Natural killer cell treated with Interleukin-12 subunit alpha and Interleukin-12 subunit beta and Interleukin-15 and Interleukin-18, amount 100 ng/mL, for 72 hours (primary cell): ENCODE measurements around the gene CELA3A. TPM values are rescaled to one million over a fixed set of nuclear protein-coding genes. Genes with fewer than 3 reads are reported as not detected.
A peak's percentile ranks its signal among the peaks of the same experiment; 100 is the strongest.
"Not testable (repeated sequence)": the region's sequence is repeated elsewhere in the genome, so short reads cannot be mapped to it uniquely, and the experiment has no call there.

ENCODE experiments used
- ATAC-seq, 2 donors: fragments of 150-1000 bp; cut with Tn5 transposase in 1 of 2; sonication (Bioruptor Pico), chemical (Tn5 transposase) in 1 of 2; 2 replicates each; pipeline ENCODE4 v1.10.0; 2021
- DNase-seq: peaks from one replicate; pipeline ENCODE4 v3.0.0; 2022; ENCODE audit warnings: low spot score
- H3K27ac Mint-ChIP-seq, 2 donors: 1 replicate in 1 of 2; 2 replicates in 1 of 2; pipeline ENCODE4 v1.8.0; 2022; ENCODE audit warnings: mixed read lengths in 2 of 2, mild to moderate bottlenecking in 1 of 2, moderate library complexity in 1 of 2
- H3K27me3 Mint-ChIP-seq, 2 donors: 1 replicate in 1 of 2; 2 replicates in 1 of 2; pipeline ENCODE4 v1.8.0; 2022; ENCODE audit warnings: mixed read lengths in 2 of 2
- H3K36me3 Mint-ChIP-seq: one replicate; pipeline ENCODE4 v1.8.0; 2022; ENCODE audit warnings: mixed read lengths
- H3K4me1 Mint-ChIP-seq, 2 donors: 1 replicate in 1 of 2; 2 replicates in 1 of 2; pipeline ENCODE4 v1.8.0; 2022; ENCODE audit warnings: low read depth in 2 of 2, mixed read lengths in 2 of 2, mild to moderate bottlenecking in 1 of 2
- H3K4me3 Mint-ChIP-seq: one replicate; pipeline ENCODE4 v1.8.0; 2022; ENCODE audit warnings: mixed read lengths
- H3K9me3 Mint-ChIP-seq: 2 replicates; pipeline ENCODE4 v1.8.0; 2022; ENCODE audit warnings: mixed read lengths
- total RNA-seq, 2 donors: library from RNA; stranded (reverse); gene quantifications; one replicate each; pipeline ENCODE4 v1.2.3, GENCODE V29; 2022

Gene CELA3A
- total RNA-seq, 2 donors from 2014 or later = not detected

- peak overlapping the region; percentile 87 for H3K4me3 Mint-ChIP-seq
These were observed 17.4 kb downstream of the CELA3A start for GRCh38 chr1:22018583-22019559.

GRCh38 chr1:22021061-22021460, 19.6 kb downstream of the CELA3A start:
- H3K4me3 Mint-ChIP-seq = no peak overlapping the region
- no peaks in the 10 kb centered on the region for H3K9me3 Mint-ChIP-seq
- no peaks in the 10 kb centered on the region for H3K36me3 Mint-ChIP-seq
- ATAC-seq (no peak), DNase-seq (no peak)
- no peak overlapping the region for H3K27ac Mint-ChIP-seq
- peaks cover 33 to 42% of the 10 kb centered on the region in 2 donors for H3K4me1 Mint-ChIP-seq
- H3K27me3 Mint-ChIP-seq = no peaks in the 10 kb centered on the region

More at GRCh38 chr1:22018583-22019559, 17.4 kb downstream of the CELA3A start:
- peaks cover 19 to 25% of the 10 kb centered on the region in 2 donors for H3K4me1 Mint-ChIP-seq
- H3K27me3 Mint-ChIP-seq = no peaks in the 10 kb centered on the region
- no peaks in the 10 kb centered on the region for H3K36me3 Mint-ChIP-seq
- H3K27ac Mint-ChIP-seq = peak overlapping the region; percentile 98 to 99
- no peaks in the 10 kb centered on the region for H3K9me3 Mint-ChIP-seq
- ATAC-seq (peak; percentile 96 to 99), DNase-seq (peak; percentile 70)

GRCh38 chr1:22024485-22025367, 23.3 kb downstream of the CELA3A start:
- peaks cover 37 to 42% of the 10 kb centered on the region in 2 donors for H3K4me1 Mint-ChIP-seq
- DNase-seq = peak; percentile 76

GRCh38 chr1:22025368-22026155, 24.1 kb downstream of the CELA3A start:
- ATAC-seq = peak; percentile 86 to 92

More at GRCh38 chr1:22024485-22025367, 23.3 kb downstream of the CELA3A start:
- ATAC-seq = peak; percentile 77 to 81
- Mint-ChIP-seq H3K27ac (peak overlapping the region; percentile 98 to 99), H3K9me3 (no peaks in the 10 kb centered on the region), H3K4me3 (peak overlapping the region; percentile 97), H3K36me3 (no peaks in the 10 kb centered on the region), H3K27me3 (no peaks in the 10 kb centered on the region)

GRCh38 chr1:22026924-22027289, 25.4 kb downstream of the CELA3A start:
- Mint-ChIP-seq H3K27me3 (no peaks in the 10 kb centered on the region), H3K4me1 (peaks cover 43 to 48% of the 10 kb centered on the region in 2 donors), H3K4me3 (peak overlapping the region; percentile 97), H3K27ac (peak overlapping the region; percentile 98 to 99), H3K36me3 (no peaks in the 10 kb centered on the region), H3K9me3 (no peaks in the 10 kb centered on the region)
- ATAC-seq = no peak
- DNase-seq = no peak

More at GRCh38 chr1:22025368-22026155, 24.1 kb downstream of the CELA3A start:
- H3K27me3 Mint-ChIP-seq = no peaks in the 10 kb centered on the region
- peaks cover 37 to 42% of the 10 kb centered on the region in 2 donors for H3K4me1 Mint-ChIP-seq
- H3K9me3 Mint-ChIP-seq = no peaks in the 10 kb centered on the region
- peak overlapping the region; percentile 98 to 99 for H3K27ac Mint-ChIP-seq
- H3K4me3 Mint-ChIP-seq = peak overlapping the region; percentile 97
- no peaks in the 10 kb centered on the region for H3K36me3 Mint-ChIP-seq
- peak; percentile 93 for DNase-seq

GRCh38 chr1:22030057-22030456, 28.6 kb downstream of the CELA3A start:
- Mint-ChIP-seq H3K9me3 (no peaks in the 10 kb centered on the region), H3K36me3 (no peaks in the 10 kb centered on the region), H3K27ac (peak overlapping the region; percentile 26 to 86), H3K4me3 (no peak overlapping the region), H3K27me3 (no peaks in the 10 kb centered on the region), H3K4me1 (peaks cover 25 to 30% of the 10 kb centered on the region in 2 donors)
- DNase-seq = no peak
- ATAC-seq = no peak

GRCh38 chr1:22030473-22030872, 29.0 kb downstream of the CELA3A start:
- H3K27me3 Mint-ChIP-seq = no peaks in the 10 kb centered on the region
- H3K4me3 Mint-ChIP-seq = no peak overlapping the region
- H3K4me1 Mint-ChIP-seq = peaks cover 24 to 28% of the 10 kb centered on the region in 2 donors
- peak overlapping the region; percentile 26 to 86 for H3K27ac Mint-ChIP-seq
- no peak for ATAC-seq
- no peaks in the 10 kb centered on the region for H3K36me3 Mint-ChIP-seq
- no peak for DNase-seq
- no peaks in the 10 kb centered on the region for H3K9me3 Mint-ChIP-seq

GRCh38 chr1:22031214-22031962, 29.9 kb downstream of the CELA3A start:
- no peaks in the 10 kb centered on the region for H3K36me3 Mint-ChIP-seq
- peaks cover 16 to 21% of the 10 kb centered on the region in 2 donors for H3K4me1 Mint-ChIP-seq
- no peaks in the 10 kb centered on the region for H3K9me3 Mint-ChIP-seq
- DNase-seq (no peak), ATAC-seq (peak in 1 of 2 donors; percentile 20)
- no peaks in the 10 kb centered on the region for H3K27me3 Mint-ChIP-seq
- H3K4me3 Mint-ChIP-seq = no peak overlapping the region
- H3K27ac Mint-ChIP-seq = peak overlapping the region in 1 of 2 donors; percentile 83

- not testable (repeated sequence) for H3K9me3 Mint-ChIP-seq, H3K4me3 Mint-ChIP-seq, H3K27ac Mint-ChIP-seq, H3K36me3 Mint-ChIP-seq, ATAC-seq, H3K27me3 Mint-ChIP-seq, DNase-seq
- H3K4me1 Mint-ChIP-seq = peaks cover 17% of the 10 kb centered on the region in 2 donors
These were observed 33.4 kb downstream of the CELA3A start for GRCh38 chr1:22034834-22035233.

- ATAC-seq (no peak), DNase-seq (no peak)
- peaks cover 22 to 26% of the 10 kb centered on the region in 2 donors for H3K4me1 Mint-ChIP-seq
- no peaks in the 10 kb centered on the region for H3K36me3 Mint-ChIP-seq
- no peaks in the 10 kb centered on the region for H3K27me3 Mint-ChIP-seq
- no peaks in the 10 kb centered on the region for H3K9me3 Mint-ChIP-seq
- H3K27ac Mint-ChIP-seq = peak overlapping the region; percentile 86 to 91
- H3K4me3 Mint-ChIP-seq = no peak overlapping the region
These were observed 36.1 kb downstream of the CELA3A start for GRCh38 chr1:22037520-22037919.

- no peak for DNase-seq
- Mint-ChIP-seq H3K27me3 (no peaks in the 10 kb centered on the region), H3K4me3 (no peak overlapping the region), H3K27ac (peak overlapping the region; percentile 86 to 91), H3K4me1 (peaks cover 27 to 31% of the 10 kb centered on the region in 2 donors), H3K36me3 (no peaks in the 10 kb centered on the region), H3K9me3 (no peaks in the 10 kb centered on the region)
- ATAC-seq = no peak
These were observed 36.6 kb downstream of the CELA3A start for GRCh38 chr1:22038036-22038435.

- no peaks in the 10 kb centered on the region for H3K36me3 Mint-ChIP-seq
- H3K9me3 Mint-ChIP-seq = no peaks in the 10 kb centered on the region
- H3K27me3 Mint-ChIP-seq = no peaks in the 10 kb centered on the region
- peak overlapping the region; percentile 86 to 91 for H3K27ac Mint-ChIP-seq
- peak overlapping the region; percentile 88 for H3K4me3 Mint-ChIP-seq
- DNase-seq = peak; percentile 90
- ATAC-seq = peak; percentile 99 to 100
- peaks cover 32 to 37% of the 10 kb centered on the region in 2 donors for H3K4me1 Mint-ChIP-seq
These were observed 38.3 kb downstream of the CELA3A start for GRCh38 chr1:22039594-22040285.
